Measurements from ENCODE around the gene KLHL20. TPM values are rescaled to one million over a fixed set of nuclear protein-coding genes. Genes with fewer than 3 reads are reported as not detected.

The KLHL20 gene
- total RNA-seq, 1 donor from 2014 or later, result 26.1 TPM

DNA sequence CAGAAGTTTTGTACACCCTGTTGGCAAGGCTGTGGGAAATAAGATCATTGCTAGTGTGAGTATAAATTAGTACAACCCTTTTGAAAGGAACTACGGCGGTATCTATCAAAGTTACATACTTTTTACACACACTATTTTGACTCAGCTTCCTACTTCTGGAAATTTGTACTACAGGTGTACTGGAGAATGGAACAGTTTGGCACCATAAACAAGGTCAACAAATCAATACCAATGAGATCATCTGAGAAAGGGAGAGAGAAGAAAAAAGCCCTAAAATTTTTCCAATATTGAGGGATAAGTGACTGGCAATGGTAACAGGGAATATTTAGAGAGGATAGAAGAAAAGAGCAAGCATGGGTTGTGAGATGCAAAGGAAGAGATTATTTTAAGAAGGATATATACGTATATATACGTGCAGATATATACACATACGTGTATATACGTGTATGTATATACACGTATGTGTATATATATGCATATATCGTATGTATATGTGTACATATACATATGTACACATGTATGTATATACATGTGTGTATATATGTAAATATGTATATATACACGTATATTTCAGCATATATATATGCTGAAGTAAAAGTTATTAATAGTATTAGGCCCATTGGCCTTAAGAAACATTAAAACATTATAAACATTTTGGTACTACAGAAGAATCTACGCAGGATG, 27.6 kb downstream of the KLHL20 start:
- TF ChIP-seq, protein P1, sequence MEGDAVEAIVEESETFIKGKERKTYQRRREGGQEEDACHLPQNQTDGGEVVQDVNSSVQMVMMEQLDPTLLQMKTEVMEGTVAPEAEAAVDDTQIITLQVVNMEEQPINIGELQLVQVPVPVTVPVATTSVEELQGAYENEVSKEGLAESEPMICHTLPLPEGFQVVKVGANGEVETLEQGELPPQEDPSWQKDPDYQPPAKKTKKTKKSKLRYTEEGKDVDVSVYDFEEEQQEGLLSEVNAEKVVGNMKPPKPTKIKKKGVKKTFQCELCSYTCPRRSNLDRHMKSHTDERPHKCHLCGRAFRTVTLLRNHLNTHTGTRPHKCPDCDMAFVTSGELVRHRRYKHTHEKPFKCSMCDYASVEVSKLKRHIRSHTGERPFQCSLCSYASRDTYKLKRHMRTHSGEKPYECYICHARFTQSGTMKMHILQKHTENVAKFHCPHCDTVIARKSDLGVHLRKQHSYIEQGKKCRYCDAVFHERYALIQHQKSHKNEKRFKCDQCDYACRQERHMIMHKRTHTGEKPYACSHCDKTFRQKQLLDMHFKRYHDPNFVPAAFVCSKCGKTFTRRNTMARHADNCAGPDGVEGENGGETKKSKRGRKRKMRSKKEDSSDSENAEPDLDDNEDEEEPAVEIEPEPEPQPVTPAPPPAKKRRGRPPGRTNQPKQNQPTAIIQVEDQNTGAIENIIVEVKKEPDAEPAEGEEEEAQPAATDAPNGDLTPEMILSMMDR (IDR thresholded peaks at IDR 0.05), result no peak
- Mint-ChIP-seq H3K36me3 (ENCODE audit: low read depth) (peaks cover 60% of the 10 kb centered on the region), H3K27ac (no peak overlapping the region), H3K4me1 (peaks cover 18% of the 10 kb centered on the region), H3K9me3 (no peaks in the 10 kb centered on the region), H3K4me3 (no peak overlapping the region), H3K27me3 (no peaks in the 10 kb centered on the region)
- ChIA-PET CTCF (no interaction called here), POLR2A (no interaction called here)
- ATAC-seq (ENCODE audit: low read depth), result no peak
- DNase-seq, result no peak
- intact Hi-C loops (cut with micrococcal nuclease), result no loop called here

DNA sequence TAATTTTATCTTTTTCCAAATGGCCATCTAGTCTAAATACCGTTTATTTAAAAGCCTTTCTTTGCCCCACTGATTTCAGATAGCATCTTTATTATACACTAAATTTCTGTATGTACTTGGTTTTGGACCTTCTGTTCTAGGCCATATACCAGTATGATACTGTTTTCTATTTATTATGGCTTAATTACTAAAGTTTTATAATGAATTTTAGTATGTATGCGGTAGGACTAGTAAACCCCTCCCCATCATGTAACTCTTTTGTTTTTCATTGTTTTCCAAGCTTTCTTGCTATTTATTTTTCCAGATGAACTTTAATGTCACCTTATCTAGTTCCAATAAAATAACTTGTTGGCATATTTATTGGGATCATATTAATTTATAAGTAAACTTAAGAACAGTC, 29.9 kb downstream of the KLHL20 start:
- Mint-ChIP-seq H3K9me3 (no peaks in the 10 kb centered on the region), H3K27me3 (no peaks in the 10 kb centered on the region), H3K27ac (no peak overlapping the region), H3K4me3 (no peak overlapping the region), H3K4me1 (peaks cover 9% of the 10 kb centered on the region), H3K36me3 (ENCODE audit: low read depth) (peaks cover 51% of the 10 kb centered on the region)
- ATAC-seq (ENCODE audit: low read depth) (no peak), DNase-seq (no peak)
- ChIA-PET CTCF (no interaction called here), POLR2A (no interaction called here)
- TF ChIP-seq, protein P1 (IDR thresholded peaks at IDR 0.05), result no peak
- intact Hi-C loops (cut with micrococcal nuclease), result no loop called here

DNA sequence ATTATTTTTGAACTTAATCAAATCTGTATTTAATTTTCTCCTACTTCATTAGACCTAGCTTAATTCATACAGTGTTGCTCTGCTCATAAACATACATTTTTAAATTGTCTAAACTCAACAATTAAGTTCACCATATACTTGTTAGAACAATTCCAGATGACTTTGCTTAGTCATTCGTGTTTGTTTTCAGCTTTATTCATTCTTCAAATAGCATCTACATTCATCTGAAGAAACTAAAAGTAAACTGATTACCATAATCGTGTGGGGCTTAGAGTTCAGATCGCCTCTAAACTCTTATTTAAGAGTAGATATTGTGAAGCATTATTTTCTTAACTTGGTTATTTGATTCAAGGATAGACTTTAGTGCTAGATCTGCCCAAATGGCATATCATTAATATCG, 34.4 kb downstream of the KLHL20 start:
- Mint-ChIP-seq H3K27ac (no peak overlapping the region), H3K27me3 (no peaks in the 10 kb centered on the region), H3K4me1 (peaks cover 7% of the 10 kb centered on the region), H3K36me3 (ENCODE audit: low read depth) (peaks cover 47% of the 10 kb centered on the region), H3K9me3 (no peaks in the 10 kb centered on the region), H3K4me3 (no peak overlapping the region)
- ChIA-PET POLR2A (no interaction called here), CTCF (no interaction called here)
- TF ChIP-seq, protein P1 (IDR thresholded peaks at IDR 0.05), result no peak
- ATAC-seq (ENCODE audit: low read depth) (no peak), DNase-seq (no peak)
- intact Hi-C loops (cut with micrococcal nuclease), result no loop called here

DNA sequence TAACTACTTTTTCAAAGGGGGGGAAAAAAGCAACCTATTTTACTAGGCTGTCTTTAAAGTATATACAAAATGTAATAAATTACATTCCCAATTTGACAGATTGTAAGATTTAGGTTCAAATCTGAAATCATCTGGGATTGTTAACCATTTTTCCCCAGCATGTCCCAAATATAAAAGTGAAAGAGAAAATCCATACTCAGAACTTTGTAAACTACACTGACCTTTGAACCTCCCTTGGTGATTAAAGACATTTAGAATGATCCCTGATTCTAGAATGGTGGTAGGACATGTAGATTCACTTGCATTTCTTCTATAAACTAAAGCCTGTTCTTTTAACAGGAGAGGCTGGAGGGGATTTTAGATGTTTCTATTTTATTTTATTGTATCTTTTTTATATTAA, 39.0 kb downstream of the KLHL20 start:
- POLR2A ChIA-PET, result no interaction called here
- ATAC-seq (ENCODE audit: low read depth) (no peak), DNase-seq (no peak)
- TF ChIP-seq, protein P1 (IDR thresholded peaks at IDR 0.05), result no peak
- intact Hi-C loops (cut with micrococcal nuclease), result no loop called here
- Mint-ChIP-seq H3K4me1 (no peaks in the 10 kb centered on the region), H3K4me3 (no peak overlapping the region), H3K27me3 (no peaks in the 10 kb centered on the region), H3K36me3 (ENCODE audit: low read depth) (peaks cover 77% of the 10 kb centered on the region), H3K9me3 (no peaks in the 10 kb centered on the region), H3K27ac (no peak overlapping the region)
- CTCF ChIA-PET, result no interaction called here

DNA sequence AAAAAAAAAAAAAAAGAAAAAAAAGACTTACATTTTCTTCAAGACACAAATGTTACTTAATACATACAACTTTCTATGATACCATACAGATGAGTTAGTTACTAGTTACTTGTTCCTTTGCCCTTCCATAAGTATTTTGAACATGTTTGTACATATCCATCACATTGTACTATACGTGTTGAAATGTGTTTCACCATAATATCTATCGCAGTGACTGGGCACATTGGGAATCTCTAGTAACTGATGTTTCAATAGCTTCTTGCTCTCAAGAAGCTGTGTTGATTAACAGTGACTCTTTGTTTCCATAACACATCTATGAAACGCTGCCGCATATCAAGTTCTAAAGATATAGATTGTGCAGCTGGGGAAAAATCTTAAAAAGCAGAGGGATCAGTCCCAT, 42.9 kb downstream of the KLHL20 start:
- Mint-ChIP-seq H3K9me3 (peaks cover 4% of the 10 kb centered on the region), H3K36me3 (ENCODE audit: low read depth) (peaks cover 83% of the 10 kb centered on the region), H3K27me3 (no peaks in the 10 kb centered on the region), H3K4me1 (no peaks in the 10 kb centered on the region), H3K27ac (no peak overlapping the region), H3K4me3 (no peak overlapping the region)
- TF ChIP-seq, protein P1 (IDR thresholded peaks at IDR 0.05), result no peak
- DNase-seq (no peak), ATAC-seq (ENCODE audit: low read depth) (no peak)
- POLR2A ChIA-PET, result no interaction called here
- intact Hi-C loops (cut with micrococcal nuclease), result no loop called here
- CTCF ChIA-PET, result no interaction called here
